ENCODE measurements around the gene FLNB.

The FLNB gene

DNA sequence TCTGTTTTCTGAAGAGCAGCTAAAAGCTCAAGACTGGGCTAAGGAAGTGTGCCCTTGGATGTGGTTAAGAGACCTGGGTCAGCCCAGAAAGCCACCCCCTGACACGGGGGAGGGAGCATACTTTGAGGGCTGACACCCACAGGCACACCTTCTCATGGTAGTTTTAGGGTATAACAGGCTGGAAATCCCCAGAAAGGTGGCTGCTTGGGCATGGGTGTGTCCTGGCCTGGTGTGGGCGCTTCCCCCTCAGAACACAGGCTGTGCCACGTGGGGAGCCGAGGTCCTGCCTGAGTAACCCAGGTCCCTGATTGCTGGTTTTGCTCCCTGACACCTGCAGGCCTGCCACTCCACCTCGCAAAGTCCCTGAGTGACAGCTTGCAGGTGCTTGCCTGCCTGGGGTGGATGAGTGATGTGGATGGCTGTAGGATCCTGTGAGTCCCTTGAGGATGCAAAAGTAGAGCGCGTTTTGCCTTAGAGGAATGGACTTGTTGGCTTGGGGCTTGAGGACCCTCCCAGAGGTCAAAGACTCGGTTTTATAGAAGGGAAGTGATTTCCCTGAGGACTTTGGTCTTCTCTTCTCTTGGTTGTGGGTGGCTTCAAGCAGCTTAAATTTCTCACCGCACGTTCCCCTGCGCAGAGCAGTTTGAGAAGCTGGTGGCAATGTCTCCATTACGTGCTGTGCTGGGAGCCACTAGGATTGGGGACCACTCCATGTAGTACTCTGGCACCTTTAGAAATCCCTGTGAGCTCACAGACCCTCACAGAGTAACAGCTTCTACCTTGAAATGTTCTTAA, 108.1 kb downstream of the FLNB start:
- H4K20me1 ChIP-seq (ENCODE audit: insufficient read depth, low read length, poor library complexity, severe bottlenecking) = no peaks in the 10 kb centered on the region
- peak overlapping the region; percentile 9 for H3K4me2 ChIP-seq (ENCODE audit: low read depth, low read length, poor library complexity, severe bottlenecking)
- H3K9me2 ChIP-seq (replicated peaks; ENCODE audit: low read depth, low read length) = no peaks in the 10 kb centered on the region
- no peaks in the 10 kb centered on the region for H3F3A ChIP-seq (ENCODE audit: low read depth)
- H3K4me3 ChIP-seq (ENCODE audit: low read length, poor library complexity, severe bottlenecking) = no peak overlapping the region
- no peaks in the 10 kb centered on the region for H3K27me3 ChIP-seq (ENCODE audit: insufficient read depth, low read length, poor library complexity, severe bottlenecking)
- no peaks in the 10 kb centered on the region for H3K9me3 ChIP-seq (ENCODE audit: insufficient read depth, low read depth, low read length)
- H3K4me1 ChIP-seq (ENCODE audit: insufficient read depth, low read length, poor library complexity, severe bottlenecking) = peaks cover 17% of the 10 kb centered on the region
- H2AFZ ChIP-seq (ENCODE audit: low read length) = no peak overlapping the region
- H3K36me3 ChIP-seq (ENCODE audit: insufficient read depth, low read length) = peaks cover 38% of the 10 kb centered on the region; the same call in 1 of the 2 replicates
- H3K9ac ChIP-seq (ENCODE audit: low read depth, low read length, poor library complexity, severe bottlenecking) = no peak overlapping the region
- TF ChIP-seq, protein P1, sequence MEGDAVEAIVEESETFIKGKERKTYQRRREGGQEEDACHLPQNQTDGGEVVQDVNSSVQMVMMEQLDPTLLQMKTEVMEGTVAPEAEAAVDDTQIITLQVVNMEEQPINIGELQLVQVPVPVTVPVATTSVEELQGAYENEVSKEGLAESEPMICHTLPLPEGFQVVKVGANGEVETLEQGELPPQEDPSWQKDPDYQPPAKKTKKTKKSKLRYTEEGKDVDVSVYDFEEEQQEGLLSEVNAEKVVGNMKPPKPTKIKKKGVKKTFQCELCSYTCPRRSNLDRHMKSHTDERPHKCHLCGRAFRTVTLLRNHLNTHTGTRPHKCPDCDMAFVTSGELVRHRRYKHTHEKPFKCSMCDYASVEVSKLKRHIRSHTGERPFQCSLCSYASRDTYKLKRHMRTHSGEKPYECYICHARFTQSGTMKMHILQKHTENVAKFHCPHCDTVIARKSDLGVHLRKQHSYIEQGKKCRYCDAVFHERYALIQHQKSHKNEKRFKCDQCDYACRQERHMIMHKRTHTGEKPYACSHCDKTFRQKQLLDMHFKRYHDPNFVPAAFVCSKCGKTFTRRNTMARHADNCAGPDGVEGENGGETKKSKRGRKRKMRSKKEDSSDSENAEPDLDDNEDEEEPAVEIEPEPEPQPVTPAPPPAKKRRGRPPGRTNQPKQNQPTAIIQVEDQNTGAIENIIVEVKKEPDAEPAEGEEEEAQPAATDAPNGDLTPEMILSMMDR (conservative IDR thresholded peaks at IDR 0.05; ENCODE audit: low read length) = no peak
- no peak for TF ChIP-seq EZH2phosphoT487 (IDR thresholded peaks at IDR 0.05; ENCODE audit: borderline replicate concordance)
- H3K79me2 ChIP-seq (ENCODE audit: insufficient read depth, low read length) = no peaks in the 10 kb centered on the region

DNA sequence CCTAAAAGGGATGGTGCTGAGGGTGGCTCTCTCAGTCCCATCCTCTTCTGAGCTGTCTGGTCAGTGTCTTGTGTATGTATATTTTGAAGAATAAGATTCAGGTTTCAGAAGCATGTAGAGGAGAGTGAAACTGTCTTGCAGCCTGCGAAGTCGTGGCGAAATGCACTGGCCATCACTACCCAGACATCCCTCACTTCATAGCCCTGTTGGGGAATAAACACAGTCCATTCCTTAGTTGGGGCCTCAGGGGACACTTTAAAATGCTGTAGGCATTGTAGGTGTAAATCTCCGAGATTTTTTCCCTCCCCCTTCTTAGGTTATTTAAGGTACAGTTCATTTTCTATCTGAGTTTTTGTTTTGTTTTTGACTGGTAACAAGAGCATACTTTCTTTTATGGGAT, 108.8 kb downstream of the FLNB start:
- no peaks in the 10 kb centered on the region for H3K9me2 ChIP-seq (replicated peaks; ENCODE audit: low read depth, low read length)
- H3K79me2 ChIP-seq (ENCODE audit: insufficient read depth, low read length) = no peaks in the 10 kb centered on the region
- peaks cover 17% of the 10 kb centered on the region for H3K4me1 ChIP-seq (ENCODE audit: insufficient read depth, low read length, poor library complexity, severe bottlenecking)
- no peaks in the 10 kb centered on the region for H3K9me3 ChIP-seq (ENCODE audit: insufficient read depth, low read depth, low read length)
- no peak overlapping the region for H2AFZ ChIP-seq (ENCODE audit: low read length)
- H3K9ac ChIP-seq (ENCODE audit: low read depth, low read length, poor library complexity, severe bottlenecking) = no peak overlapping the region
- no peak overlapping the region for H3K4me2 ChIP-seq (ENCODE audit: low read depth, low read length, poor library complexity, severe bottlenecking)
- H3F3A ChIP-seq (ENCODE audit: low read depth) = no peaks in the 10 kb centered on the region
- no peak for TF ChIP-seq EZH2phosphoT487 (IDR thresholded peaks at IDR 0.05; ENCODE audit: borderline replicate concordance)
- TF ChIP-seq, protein P1 (conservative IDR thresholded peaks at IDR 0.05; ENCODE audit: low read length) = no peak
- H3K4me3 ChIP-seq (ENCODE audit: low read length, poor library complexity, severe bottlenecking) = no peak overlapping the region
- H3K36me3 ChIP-seq (ENCODE audit: insufficient read depth, low read length) = peaks cover 36% of the 10 kb centered on the region; the same call in 1 of the 2 replicates
- no peaks in the 10 kb centered on the region for H4K20me1 ChIP-seq (ENCODE audit: insufficient read depth, low read length, poor library complexity, severe bottlenecking)
- no peaks in the 10 kb centered on the region for H3K27me3 ChIP-seq (ENCODE audit: insufficient read depth, low read length, poor library complexity, severe bottlenecking)

- Histone ChIP-seq H3K4me2 (ENCODE audit: low read depth, low read length, poor library complexity, severe bottlenecking) (no peak overlapping the region), H3F3A (ENCODE audit: low read depth) (no peaks in the 10 kb centered on the region), H2AFZ (ENCODE audit: low read length) (no peak overlapping the region), H3K4me1 (ENCODE audit: insufficient read depth, low read length, poor library complexity, severe bottlenecking) (peaks cover 17% of the 10 kb centered on the region), H3K4me3 (ENCODE audit: low read length, poor library complexity, severe bottlenecking) (no peak overlapping the region), H3K36me3 (ENCODE audit: insufficient read depth, low read length) (peaks cover 31% of the 10 kb centered on the region; the same call in 1 of the 2 replicates), H3K9me3 (ENCODE audit: insufficient read depth, low read depth, low read length) (no peaks in the 10 kb centered on the region), H3K9ac (ENCODE audit: low read depth, low read length, poor library complexity, severe bottlenecking) (no peak overlapping the region), H3K79me2 (ENCODE audit: insufficient read depth, low read length) (no peaks in the 10 kb centered on the region), H3K27me3 (ENCODE audit: insufficient read depth, low read length, poor library complexity, severe bottlenecking) (no peaks in the 10 kb centered on the region), H4K20me1 (ENCODE audit: insufficient read depth, low read length, poor library complexity, severe bottlenecking) (no peaks in the 10 kb centered on the region), H3K9me2 (replicated peaks; ENCODE audit: low read depth, low read length) (no peaks in the 10 kb centered on the region)
- no peak for TF ChIP-seq EZH2phosphoT487 (IDR thresholded peaks at IDR 0.05; ENCODE audit: borderline replicate concordance)
- TF ChIP-seq, protein P1 (conservative IDR thresholded peaks at IDR 0.05; ENCODE audit: low read length) = no peak
Observed at GRCh38 chr3:58117561-58118181, 109.4 kb downstream of the FLNB start.

All from Loucy (cell line).